ENCODE measurements around the gene HMCN2. TPM values are rescaled to one million over a fixed set of nuclear protein-coding genes. Genes with fewer than 3 reads are reported as not detected.
A peak's percentile ranks its signal among the peaks of the same experiment; 100 is the strongest.

The HMCN2 gene
- total and polyA plus RNA-seq, 8 donors = 0.41 to 5.3 (median 0.76) TPM

GRCh38 chr9:130482463-130482862, 216.9 kb downstream of the HMCN2 start:
- ATAC-seq (no peak), FAIRE-seq (no peak), DNase-seq (no peak)
- TF ChIP-seq, protein P1, sequence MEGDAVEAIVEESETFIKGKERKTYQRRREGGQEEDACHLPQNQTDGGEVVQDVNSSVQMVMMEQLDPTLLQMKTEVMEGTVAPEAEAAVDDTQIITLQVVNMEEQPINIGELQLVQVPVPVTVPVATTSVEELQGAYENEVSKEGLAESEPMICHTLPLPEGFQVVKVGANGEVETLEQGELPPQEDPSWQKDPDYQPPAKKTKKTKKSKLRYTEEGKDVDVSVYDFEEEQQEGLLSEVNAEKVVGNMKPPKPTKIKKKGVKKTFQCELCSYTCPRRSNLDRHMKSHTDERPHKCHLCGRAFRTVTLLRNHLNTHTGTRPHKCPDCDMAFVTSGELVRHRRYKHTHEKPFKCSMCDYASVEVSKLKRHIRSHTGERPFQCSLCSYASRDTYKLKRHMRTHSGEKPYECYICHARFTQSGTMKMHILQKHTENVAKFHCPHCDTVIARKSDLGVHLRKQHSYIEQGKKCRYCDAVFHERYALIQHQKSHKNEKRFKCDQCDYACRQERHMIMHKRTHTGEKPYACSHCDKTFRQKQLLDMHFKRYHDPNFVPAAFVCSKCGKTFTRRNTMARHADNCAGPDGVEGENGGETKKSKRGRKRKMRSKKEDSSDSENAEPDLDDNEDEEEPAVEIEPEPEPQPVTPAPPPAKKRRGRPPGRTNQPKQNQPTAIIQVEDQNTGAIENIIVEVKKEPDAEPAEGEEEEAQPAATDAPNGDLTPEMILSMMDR (IDR thresholded peaks at IDR 0.05) = no peak
- 79% methylated on average over 5 of the region's 5 CpGs for WGBS, 2 donors
- H3K27me3 ChIP-seq = no peaks in the 10 kb centered on the region
- H3K4me1 ChIP-seq = no peaks in the 10 kb centered on the region
- H3K4me3 ChIP-seq = no peak overlapping the region
- intact Hi-C loops (cut with DNase I) = no loop called here
- no peaks in the 10 kb centered on the region for H3K9me3 ChIP-seq
- H3K27ac ChIP-seq = no peak overlapping the region
- H3K36me3 ChIP-seq = no peaks in the 10 kb centered on the region

DNA sequence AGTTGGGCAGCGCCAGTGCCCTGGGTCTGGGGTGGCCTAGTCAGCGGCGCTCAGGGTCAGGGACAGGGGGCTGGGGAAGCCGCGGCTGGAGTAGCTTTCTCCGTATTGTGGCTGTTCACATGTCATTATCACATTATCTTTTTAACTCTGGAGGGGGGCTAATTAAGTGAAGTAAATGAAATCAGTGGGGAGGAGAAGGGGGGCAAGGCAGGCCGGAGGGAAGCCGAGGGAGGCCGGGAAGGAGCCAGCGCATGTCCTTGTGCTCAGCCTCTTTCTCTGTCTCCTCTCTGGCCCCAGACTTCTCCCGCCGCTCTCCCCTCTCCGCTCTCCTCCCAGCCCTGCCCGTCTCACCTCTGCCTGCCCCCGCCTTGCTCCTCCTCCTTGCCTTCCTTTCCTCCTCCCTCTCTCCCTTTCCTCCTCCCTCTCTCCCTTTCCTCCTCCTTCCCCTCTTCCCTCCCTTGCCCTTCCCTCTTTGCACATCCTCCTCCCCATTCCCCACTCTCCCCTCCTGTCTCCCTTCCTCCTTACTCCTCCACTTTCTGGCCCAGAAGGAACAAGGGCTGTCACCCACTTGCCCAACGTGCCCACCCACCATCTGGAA, 217.9 kb downstream of the HMCN2 start:
- intact Hi-C loops (cut with DNase I) = no loop called here
- WGBS, 2 donors = 71 to 79% methylated on average over 15 to 16 of the region's 16 CpGs
- DNase-seq = no peak
- ATAC-seq = peak in 1 of 4 donors; percentile 30
- Histone ChIP-seq H3K4me1 (no peaks in the 10 kb centered on the region), H3K36me3 (no peaks in the 10 kb centered on the region), H3K4me3 (no peak overlapping the region), H3K9me3 (no peaks in the 10 kb centered on the region), H3K27me3 (no peaks in the 10 kb centered on the region), H3K27ac (no peak overlapping the region)
- no peak for FAIRE-seq
- TF ChIP-seq, protein P1 (IDR thresholded peaks at IDR 0.05) = no peak

Other genes with a start within 250 kb of the HMCN2 start
- 10 to 100 TPM in 2 of 6 donors, 1 to 10 TPM in 4; 6.5 to 18.5 (median 7.8) TPM for gene FNBP1, start 222.6 kb upstream of the HMCN2 start, total RNA-seq
- 1 to 10 TPM; 5.3 to 7.0 TPM for gene FNBP1, start 222.6 kb upstream of the HMCN2 start, polyA plus RNA-seq
- gene GPR107, start 211.9 kb upstream of the HMCN2 start, total RNA-seq = 10 to 100 TPM; 12.4 to 19.8 (median 17.2) TPM
- gene GPR107, start 211.9 kb upstream of the HMCN2 start, polyA plus RNA-seq = 1 to 10 TPM; 5.1 to 8.7 TPM
- gene NCS1, start 93.4 kb upstream of the HMCN2 start, total RNA-seq = 1 to 10 TPM; 3.0 to 8.6 (median 5.5) TPM
- 1 to 10 TPM; 4.7 to 4.8 TPM for gene NCS1, start 93.4 kb upstream of the HMCN2 start, polyA plus RNA-seq
- 10 to 100 TPM; 19.3 to 38.9 (median 23.4) TPM for gene ASS1, start 179.2 kb downstream of the HMCN2 start, total RNA-seq
- gene ASS1, start 179.2 kb downstream of the HMCN2 start, polyA plus RNA-seq = 10 to 100 TPM; 44.4 to 71.4 TPM